NCI-H1092 (cell line): ENCODE data around the gene EFHC2.

Experiments used
- DNase-seq: peaks from one replicate; lab custom pipeline; 2025; lab: John Stamatoyannopoulos, UW

Gene EFHC2

DNA sequence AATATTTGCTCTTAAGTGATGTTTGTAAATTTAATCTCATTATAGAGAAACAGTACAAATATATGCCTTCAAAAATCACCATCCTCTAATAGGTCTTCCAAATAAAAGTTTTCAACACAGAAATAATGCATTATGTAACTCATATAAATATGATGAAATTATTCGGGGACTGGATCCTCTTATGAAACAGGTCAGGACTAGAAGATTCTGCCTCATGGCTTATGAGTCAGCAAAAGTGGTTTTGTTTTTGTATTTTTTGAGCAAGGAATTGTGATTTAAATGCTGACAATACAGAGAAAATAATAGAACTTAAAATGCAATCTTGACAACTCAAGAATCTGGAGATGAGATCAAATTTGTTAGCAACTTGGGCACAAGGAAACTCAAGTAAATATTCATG, 190.6 kb downstream of the EFHC2 start:
- DNase-seq = no peak

DNA sequence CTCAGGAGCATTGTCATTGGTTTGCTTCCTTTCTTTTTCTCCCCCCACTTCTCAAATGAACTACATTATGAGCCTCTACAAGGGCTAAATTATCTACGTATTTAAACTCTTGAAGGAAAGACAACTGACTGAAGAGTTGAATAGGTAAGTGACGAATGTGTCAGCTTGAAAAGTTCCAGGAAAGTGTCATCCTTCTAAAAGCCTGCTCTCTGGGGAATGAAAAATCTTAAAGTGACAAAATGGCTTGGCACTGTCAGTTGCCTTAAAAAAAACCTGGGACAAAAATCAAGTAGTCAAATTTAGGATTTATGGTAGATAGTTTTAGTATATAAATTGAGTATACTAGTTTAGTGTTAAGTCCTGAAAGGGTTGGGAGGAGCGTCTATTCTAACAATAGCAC, 196.3 kb downstream of the EFHC2 start:
- DNase-seq = no peak

DNA sequence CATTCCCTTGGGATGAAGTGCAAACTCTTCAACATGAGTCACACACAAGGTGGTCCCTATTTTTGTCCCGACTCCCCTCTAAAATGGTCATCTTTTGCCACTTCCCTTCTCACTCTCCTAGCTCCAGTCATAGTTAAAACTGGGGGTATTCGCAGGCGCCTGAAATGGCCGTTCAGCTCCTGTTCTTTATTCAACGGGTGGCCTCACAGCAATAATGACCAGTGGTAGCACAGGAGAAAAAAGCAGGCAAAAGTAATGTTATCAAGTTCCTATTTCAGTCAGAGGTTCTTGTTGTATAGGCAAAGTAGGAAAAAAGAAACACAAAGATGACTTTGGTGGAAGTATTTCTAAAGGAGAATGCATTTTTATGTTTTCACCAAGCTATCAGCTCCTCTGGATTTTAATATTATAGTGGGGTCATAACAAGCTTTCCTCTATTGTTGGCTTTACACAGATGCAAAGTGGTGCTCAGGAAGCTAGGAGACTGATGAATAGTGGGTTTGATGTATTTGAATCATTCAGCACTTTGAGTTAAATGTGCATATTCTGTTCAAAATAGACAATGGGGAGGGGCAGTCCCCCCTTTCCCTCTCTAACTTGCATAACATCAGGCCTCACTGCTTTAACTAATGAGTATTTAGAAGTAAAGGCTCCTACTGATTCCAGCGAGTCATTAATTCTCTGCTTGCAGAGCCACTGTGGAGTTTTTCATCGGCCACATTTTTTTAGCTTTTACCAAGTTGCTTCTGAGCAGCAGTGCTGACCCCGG, 199.1 kb downstream of the EFHC2 start:
- no peak for DNase-seq

DNA sequence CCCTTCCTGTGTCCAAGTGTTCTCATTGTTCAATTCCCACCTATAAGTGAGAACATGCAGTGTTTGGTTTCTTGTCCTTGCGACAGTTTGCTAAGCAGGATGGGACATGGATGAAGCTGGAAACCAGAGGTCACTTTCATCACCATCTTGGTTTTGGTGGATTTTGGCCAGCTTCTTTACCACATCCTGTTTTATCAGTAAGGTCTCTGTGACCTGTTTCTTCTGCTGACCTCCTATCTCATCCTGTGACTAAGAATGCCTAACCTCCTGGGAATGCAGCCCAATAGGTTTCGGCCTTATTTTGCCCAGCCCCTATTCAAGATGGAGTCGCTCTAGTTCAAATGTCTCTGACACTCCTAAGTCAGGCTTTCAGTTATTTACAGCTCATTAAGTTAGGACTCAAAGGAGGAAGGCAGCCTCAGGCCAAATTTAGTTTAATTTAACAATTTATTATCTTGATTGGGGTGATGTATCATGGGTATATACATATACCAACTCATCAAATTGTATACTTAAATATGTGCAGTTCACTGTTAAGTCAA, 200.3 kb downstream of the EFHC2 start:
- no peak for DNase-seq

DNA sequence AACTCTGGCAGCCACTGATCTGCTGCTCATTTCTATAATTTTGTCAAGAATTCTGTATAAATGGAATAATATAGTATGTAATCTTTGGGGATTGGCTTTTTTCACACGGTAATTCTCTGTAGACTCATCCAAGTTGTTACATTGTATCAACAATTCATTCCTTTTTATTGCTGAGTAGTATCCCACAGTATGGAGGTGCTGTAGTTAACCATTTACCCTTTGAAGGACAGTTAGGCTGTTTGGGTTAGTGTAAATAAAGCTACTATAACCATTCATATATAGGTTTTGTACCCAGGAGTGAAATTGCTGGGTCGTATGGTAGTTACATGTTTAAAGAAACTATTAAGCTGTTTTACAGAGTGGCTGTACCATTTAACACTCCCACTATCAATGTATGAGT, 213.3 kb downstream of the EFHC2 start:
- no peak for DNase-seq

DNA sequence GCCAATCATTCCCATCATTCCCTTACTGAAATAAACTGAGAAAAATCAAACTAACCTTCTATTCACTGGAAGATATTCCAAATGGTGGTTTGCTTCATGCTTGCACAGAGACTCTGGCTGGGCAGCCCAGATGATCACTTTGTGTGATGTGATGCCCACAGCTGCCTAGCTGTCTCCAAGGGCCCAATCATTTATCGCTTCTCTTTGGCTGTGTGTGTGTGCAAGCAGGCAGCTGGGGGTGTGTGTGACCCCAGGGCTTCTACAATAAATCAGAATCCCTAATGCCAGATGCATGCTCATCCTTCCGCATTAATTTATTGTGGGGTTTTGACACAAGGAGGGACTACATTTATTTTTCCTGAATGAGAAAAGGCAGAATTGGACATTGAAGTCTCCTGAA, 230.1 kb downstream of the EFHC2 start:
- DNase-seq = no peak

DNA sequence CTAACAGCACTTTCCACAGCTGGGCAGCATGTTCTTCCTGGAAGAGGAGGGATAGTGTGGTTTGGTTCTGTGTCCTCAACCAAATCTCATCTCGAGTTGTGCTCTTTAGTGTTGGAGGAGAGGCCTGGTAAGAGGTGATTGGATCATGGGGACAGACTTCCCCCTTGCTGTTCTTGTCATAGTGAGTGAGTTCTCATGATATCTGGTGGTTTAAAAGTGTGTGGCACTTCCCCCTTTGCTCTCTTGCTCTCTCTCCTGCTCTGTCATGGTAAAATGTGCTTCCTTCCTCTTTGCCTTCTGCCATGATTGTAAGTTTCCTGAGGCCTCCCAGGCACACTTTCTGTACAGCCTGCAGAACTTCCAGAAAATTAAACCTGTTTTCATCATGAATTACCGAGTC, 236.6 kb downstream of the EFHC2 start:
- DNase-seq = no peak

DNA sequence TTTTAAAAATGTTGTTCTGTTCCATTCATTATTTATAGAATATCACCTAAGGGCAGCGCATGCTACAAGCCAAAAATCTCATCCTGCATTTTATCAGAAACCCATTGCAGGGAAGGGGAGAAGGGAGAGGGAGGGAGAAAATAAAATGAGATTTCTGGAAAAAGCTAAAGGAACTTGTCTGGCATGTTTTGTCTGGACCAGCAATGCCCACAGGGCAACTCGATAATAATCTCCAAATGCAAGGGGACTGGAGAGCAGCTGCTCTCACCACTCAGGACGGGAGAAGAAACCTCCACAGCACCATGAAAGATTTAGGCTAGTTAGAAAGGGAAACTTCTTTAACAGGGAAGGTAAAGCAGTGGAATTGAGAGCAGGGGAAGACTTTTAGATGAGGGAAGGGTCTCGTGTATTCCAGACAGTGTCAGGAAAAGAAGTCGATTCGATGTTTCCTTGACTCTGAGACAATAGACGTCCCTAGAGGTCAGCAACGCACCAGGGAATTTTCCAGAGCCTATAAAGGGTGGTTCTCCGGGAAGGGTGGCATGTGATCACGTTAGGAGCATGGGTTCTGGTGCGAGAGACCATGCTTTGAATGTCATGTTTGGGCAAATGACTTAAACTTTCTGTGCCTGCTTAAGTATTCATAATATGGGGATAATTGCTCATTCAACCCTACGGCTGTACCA, 238.1 kb downstream of the EFHC2 start:
- DNase-seq = no peak

DNA sequence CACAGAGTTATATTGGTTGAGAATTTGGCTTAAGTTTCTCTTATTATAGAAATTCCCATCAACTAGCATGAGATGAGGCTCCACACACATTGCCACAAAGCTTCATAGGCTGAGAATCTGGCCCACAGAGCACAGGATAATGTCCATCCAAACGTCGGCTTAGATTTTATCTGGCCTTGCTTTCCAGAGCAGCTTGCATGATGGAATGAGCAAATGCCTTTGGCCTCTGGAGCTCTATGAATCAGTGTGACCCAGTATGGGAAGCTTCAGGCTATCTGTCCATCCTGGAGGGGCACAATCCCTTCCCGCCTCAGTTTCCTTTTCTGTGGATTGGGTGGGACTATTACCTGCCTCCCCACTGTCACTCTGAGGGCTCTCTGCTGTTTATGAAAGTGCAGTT, 238.8 kb downstream of the EFHC2 start:
- no peak for DNase-seq

DNA sequence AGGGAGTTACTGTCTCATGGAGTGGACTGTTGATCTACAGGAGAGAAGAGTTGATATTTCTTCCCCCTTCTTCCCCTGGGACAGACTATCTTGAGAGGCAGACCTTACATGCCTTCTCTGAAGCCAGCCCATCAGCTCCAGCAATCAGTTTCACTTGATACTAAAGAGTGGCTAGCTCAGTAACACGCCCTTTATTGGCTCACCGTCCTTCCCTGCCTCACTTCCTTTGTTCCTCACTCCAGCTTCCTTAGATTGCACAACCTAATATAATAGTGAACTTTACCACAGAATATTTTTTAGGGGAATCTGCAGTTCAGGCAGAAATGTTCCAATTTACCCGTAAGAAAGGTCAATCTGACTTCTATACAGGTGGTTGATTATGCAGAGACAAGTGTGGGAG, 242.2 kb downstream of the EFHC2 start:
- no peak for DNase-seq

DNA sequence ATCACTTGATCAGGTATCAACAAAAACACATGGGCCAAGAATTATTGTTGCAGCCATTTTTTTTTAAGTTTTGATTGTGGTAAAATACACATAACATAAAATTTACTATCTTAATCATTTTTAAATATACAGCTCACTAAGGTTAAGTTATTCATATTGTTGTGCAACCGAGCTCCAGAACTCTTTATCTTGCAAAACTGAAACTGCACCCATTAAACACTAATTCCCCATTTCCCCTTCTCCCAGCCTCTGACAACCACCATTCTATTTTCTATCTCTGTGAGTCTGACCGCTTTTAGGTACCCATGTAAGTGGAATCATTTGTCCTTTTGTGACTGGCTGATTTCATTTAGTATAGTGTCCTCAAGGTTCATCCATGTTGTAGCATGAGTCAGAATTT, 244.1 kb downstream of the EFHC2 start:
- no peak for DNase-seq
